Muscle layer of duodenum (tissue), 2 donors: Measurements from ENCODE around the gene TOMM70.

Source experiments
- H3K27ac ChIP-seq: one replicate; pipeline ENCODE4 v1.7.0; 2013; ENCODE audit warnings: mild to moderate bottlenecking, low read length
- H3K27me3 ChIP-seq: one replicate; pipeline ENCODE4 v1.7.0; 2013; ENCODE audit warnings: low read depth, mild to moderate bottlenecking, control low read depth, low read length
- H3K36me3 ChIP-seq, 2 donors: one replicate each; pipeline ENCODE4 v1.7.0; 2013; ENCODE audit warnings: low read length in 2 of 2, control low read depth in 1 of 2, mild to moderate bottlenecking in 1 of 2; ENCODE audit not compliant: insufficient read depth in 2 of 2, control insufficient read depth in 1 of 2
- H3K4me1 ChIP-seq, 2 donors: one replicate each; pipeline ENCODE4 v1.7.0; 2013; ENCODE audit warnings: low read length in 2 of 2, mild to moderate bottlenecking in 2 of 2, control low read depth in 1 of 2, moderate library complexity in 1 of 2; ENCODE audit not compliant: insufficient read depth in 2 of 2, control insufficient read depth in 1 of 2
- H3K4me3 ChIP-seq, 2 donors: one replicate each; pipeline ENCODE4 v1.7.0; 2013; ENCODE audit warnings: low read length in 2 of 2, low read depth in 1 of 2, mild to moderate bottlenecking in 1 of 2
- H3K9me3 ChIP-seq, 2 donors: one replicate each; pipeline ENCODE4 v1.7.0; 2013; ENCODE audit warnings: low read length in 2 of 2, control low read depth in 1 of 2, mild to moderate bottlenecking in 1 of 2; ENCODE audit not compliant: control insufficient read depth in 1 of 2
- donor health status: healthy.

Gene TOMM70

DNA sequence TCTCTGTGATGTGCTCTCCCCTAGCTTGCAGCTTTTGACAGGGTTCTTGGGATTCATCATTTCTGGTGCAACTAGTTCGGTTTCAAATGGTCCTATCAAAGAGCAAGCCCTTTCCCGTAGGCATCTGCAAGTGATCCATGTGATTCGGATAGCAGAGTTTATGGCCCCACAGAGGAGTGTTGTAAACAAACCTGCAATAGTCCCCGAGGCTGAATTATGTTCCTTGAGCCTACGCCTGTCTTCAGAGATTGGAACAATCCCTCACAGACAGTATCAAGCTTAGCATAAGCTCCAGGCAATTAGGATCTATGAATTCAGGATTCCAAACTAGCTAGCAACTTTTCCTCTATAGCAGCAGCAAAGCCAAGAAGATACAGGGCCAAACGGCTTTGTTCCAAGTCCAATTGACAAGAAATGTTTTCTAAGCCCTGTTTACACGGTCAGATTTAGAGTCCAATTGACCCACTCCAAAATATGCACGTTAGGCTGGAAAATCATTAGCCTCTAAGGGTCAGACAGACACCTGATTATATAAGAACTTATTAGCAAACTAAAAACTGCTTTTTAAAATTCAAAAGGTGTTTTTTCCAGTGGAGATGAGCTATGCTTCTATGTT, 25.3 kb upstream of the TOMM70 start:
- Histone ChIP-seq H3K4me1 (no peaks in the 10 kb centered on the region), H3K4me3 (no peak overlapping the region), H3K27ac (no peak overlapping the region), H3K9me3 (no peaks in the 10 kb centered on the region), H3K36me3 (no peaks in the 10 kb centered on the region), H3K27me3 (no peaks in the 10 kb centered on the region)

- Histone ChIP-seq H3K4me3 (no peak overlapping the region), H3K27ac (no peak overlapping the region), H3K9me3 (no peaks in the 10 kb centered on the region), H3K27me3 (no peaks in the 10 kb centered on the region), H3K36me3 (no peaks in the 10 kb centered on the region), H3K4me1 (no peaks in the 10 kb centered on the region)
Observed at GRCh38 chr3:100425316-100425715, 24.4 kb upstream of the TOMM70 start.

DNA sequence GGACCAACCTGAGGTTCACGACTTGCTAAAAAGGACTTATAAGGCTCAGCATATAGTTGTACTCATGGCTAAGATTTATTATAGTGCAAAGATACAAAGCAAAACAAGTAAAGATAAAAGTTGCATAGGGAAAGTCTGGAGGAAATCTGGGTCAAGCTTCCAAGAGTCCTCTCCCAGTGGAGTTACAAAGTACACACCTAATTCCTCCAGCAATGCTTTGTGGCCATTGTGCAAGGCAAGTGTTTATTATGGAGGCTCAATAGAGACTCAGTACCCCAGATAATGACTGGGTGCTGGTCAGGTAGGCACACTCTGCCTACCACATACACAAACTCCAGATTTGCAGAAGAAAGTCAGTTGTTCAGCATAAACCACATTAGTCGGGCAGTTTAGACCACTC, 23.4 kb upstream of the TOMM70 start:
- H3K27ac ChIP-seq: no peak overlapping the region
- no peaks in the 10 kb centered on the region for H3K9me3 ChIP-seq
- no peaks in the 10 kb centered on the region for H3K4me1 ChIP-seq
- H3K36me3 ChIP-seq: no peaks in the 10 kb centered on the region
- no peak overlapping the region for H3K4me3 ChIP-seq
- H3K27me3 ChIP-seq: no peaks in the 10 kb centered on the region

DNA sequence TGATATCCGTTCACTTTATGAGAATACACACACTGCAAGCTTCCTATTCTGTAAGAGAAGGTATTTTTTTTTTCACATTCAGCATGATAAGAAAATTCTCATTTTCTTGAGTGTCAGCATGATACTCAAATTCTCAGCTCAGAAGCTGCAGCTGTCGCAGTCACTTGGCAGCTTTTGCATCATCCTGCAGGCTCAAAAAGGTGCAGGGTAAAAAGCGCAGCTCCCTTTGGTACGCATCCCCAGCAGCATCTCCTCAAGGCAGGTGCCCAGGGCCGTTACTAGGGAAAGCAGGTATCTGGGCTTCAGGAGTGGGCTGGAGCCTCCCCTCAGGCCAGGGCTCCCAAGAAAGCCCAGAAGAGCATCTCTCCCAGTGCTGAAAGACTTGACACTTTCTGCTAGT, 22.7 kb upstream of the TOMM70 start:
- H3K4me1 ChIP-seq: no peaks in the 10 kb centered on the region
- H3K4me3 ChIP-seq: no peak overlapping the region
- no peaks in the 10 kb centered on the region for H3K36me3 ChIP-seq
- H3K27me3 ChIP-seq: no peaks in the 10 kb centered on the region
- no peak overlapping the region for H3K27ac ChIP-seq
- no peaks in the 10 kb centered on the region for H3K9me3 ChIP-seq

GRCh38 chr3:100420885-100421284, 20.0 kb upstream of the TOMM70 start:
- H3K27me3 ChIP-seq: no peaks in the 10 kb centered on the region
- H3K27ac ChIP-seq: no peak overlapping the region
- no peaks in the 10 kb centered on the region for H3K4me1 ChIP-seq
- H3K36me3 ChIP-seq: no peaks in the 10 kb centered on the region
- no peak overlapping the region for H3K4me3 ChIP-seq
- no peaks in the 10 kb centered on the region for H3K9me3 ChIP-seq

DNA sequence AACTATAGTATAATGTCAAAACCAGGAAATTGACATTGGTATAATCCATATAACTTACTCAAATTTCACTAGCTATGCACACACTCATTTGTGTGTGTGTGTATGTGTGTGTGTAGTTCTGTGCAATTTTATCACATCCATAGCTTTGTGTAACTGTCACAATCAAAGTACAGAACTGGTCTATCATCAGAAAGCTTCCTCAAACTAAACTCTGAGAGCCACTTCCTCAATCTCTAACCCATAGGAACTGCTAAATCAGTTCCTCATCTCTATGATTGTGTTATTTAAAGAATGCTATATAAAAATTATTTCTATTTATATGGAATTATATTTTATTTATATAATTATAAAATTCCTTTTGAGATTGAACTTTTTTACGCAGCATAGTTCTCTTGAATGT, 18.5 kb upstream of the TOMM70 start:
- no peak overlapping the region for H3K4me3 ChIP-seq

GRCh38 chr3:100416863-100417262, 16.0 kb upstream of the TOMM70 start:
- Histone ChIP-seq H3K27ac (no peak overlapping the region), H3K27me3 (no peaks in the 10 kb centered on the region), H3K4me3 (no peak overlapping the region), H3K4me1 (no peaks in the 10 kb centered on the region), H3K9me3 (no peaks in the 10 kb centered on the region), H3K36me3 (no peaks in the 10 kb centered on the region)

More for the DNA sequence above, 18.5 kb upstream of the TOMM70 start:
- Histone ChIP-seq H3K27me3 (no peaks in the 10 kb centered on the region), H3K9me3 (no peaks in the 10 kb centered on the region), H3K27ac (no peak overlapping the region), H3K4me1 (no peaks in the 10 kb centered on the region), H3K36me3 (no peaks in the 10 kb centered on the region)

DNA sequence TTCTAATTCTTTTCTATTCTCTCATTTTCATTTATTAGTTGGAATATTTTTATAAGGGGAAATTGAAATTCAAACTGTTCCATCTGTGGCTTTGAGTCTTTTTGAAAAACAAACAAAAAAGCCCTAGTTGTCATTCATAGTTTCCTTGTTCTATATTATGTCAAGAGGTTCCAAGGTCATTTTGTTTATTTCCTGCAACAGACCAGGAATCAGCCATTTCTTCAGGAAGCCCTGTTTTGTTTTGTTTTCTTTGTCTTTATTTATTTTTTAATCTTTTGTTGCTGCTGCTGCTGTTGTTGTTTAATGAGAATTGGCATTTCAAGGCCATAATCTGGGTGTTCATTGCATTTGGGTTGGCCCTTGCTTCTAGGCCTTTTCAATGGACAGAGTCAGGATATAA, 15.3 kb upstream of the TOMM70 start:
- Histone ChIP-seq H3K4me1 (no peaks in the 10 kb centered on the region), H3K27ac (no peak overlapping the region), H3K36me3 (peaks cover 0 to 5% of the 10 kb centered on the region in 2 donors), H3K27me3 (no peaks in the 10 kb centered on the region), H3K9me3 (peaks cover 0 to 3% of the 10 kb centered on the region in 2 donors), H3K4me3 (no peak overlapping the region)

DNA sequence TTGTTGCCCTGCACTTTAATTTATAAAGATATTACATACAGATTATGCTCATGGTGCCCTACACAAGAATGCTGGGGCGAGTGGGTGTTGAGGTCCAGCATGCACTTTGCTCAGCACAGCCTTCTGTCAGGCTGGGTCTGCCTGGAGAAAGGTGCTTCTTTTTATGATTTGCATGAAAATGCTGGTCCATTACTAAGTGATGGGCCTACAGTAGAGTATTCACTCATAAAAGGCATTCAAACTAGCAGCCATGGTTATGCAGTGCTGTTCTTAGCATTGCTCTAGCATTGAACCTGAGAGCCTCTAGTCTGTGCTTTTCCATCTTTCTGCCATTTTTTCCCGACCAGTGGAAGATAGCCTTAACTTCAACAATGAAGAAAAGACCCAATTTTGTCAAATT, 12.7 kb upstream of the TOMM70 start:
- Histone ChIP-seq H3K4me3 (no peak overlapping the region), H3K9me3 (peaks cover 0 to 6% of the 10 kb centered on the region in 2 donors), H3K4me1 (no peaks in the 10 kb centered on the region), H3K36me3 (peaks cover 0 to 12% of the 10 kb centered on the region in 2 donors), H3K27me3 (no peaks in the 10 kb centered on the region), H3K27ac (no peak overlapping the region)

DNA sequence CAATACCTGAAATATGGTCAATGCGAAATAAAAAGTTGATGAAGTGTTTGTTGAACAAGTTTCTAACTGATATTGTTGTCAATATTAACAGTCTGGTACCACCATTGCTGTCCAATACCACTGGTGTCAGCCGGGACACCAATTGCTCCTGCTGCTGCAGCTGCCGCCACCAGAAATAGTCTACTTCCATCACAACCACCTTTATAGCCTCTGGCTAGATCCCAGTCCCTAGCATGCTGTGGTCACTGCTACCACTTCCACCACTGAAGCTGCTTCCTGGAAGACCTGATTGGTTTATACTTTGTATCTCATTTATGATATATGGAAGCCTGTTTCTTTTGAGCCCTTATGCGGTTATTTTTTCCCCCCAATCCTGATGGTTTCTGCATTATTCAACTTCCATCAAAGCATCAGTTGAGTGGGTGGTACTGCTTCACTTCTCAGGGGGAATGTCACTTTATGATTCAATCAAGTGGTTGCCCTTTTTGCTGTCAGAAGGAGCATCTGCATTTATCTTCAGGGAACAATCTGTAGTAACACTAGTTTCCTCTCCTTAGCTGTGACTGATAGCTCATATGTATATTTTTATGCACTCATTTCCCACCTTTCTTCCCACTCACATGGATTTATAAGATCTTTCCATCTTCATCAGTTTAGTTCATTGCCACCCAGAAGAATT, 12.2 kb upstream of the TOMM70 start:
- Histone ChIP-seq H3K27me3 (no peaks in the 10 kb centered on the region), H3K27ac (no peak overlapping the region), H3K4me3 (no peak overlapping the region)

DNA sequence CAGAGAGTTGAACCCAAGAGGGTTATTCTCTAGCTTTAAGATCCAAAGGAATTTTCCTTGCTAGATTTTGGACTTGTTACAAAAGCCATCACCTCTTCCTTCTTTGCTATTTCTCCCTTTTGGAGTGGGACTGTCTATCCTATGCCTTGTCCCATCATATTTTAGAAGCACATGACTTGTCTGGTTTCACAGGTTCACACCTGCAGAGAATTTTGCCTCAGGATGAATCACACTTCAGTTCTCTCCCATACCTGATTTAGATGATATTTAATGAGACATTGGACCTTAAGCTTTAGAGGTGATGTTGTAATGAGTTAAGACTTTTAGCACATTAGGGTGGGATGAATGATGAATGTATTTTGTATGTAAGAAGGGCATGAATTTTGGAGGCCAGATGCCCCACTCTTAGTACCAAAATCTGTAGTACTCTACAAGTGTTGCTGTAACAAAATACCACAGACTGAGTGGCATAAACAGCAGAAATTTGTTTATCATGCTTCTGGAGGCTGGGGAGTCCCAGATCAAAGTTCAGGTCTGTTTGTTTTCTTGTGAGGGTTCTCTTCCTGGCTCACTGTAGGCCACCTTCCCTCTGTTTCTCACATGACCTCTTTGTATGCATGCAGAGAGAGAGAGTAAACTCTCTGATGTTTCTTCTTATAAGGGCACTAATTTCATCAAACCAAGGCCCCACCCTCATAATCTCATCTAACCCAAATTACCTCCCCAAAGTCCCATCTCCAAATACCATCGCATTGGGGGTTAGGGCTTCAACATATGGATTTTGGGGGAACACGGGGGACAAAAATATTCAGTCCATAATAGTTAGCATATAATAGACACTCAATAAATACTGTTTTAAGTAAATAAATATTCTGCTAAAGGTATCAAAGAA, 10.4 kb upstream of the TOMM70 start:
- Histone ChIP-seq H3K27me3 (no peaks in the 10 kb centered on the region), H3K4me3 (no peak overlapping the region), H3K9me3 (peaks cover 5 to 17% of the 10 kb centered on the region in 2 donors), H3K27ac (no peak overlapping the region), H3K36me3 (peaks cover 0 to 18% of the 10 kb centered on the region in 2 donors), H3K4me1 (no peaks in the 10 kb centered on the region)

More for the DNA sequence above, 12.2 kb upstream of the TOMM70 start:
- Histone ChIP-seq H3K9me3 (peaks cover 0 to 8% of the 10 kb centered on the region in 2 donors), H3K4me1 (no peaks in the 10 kb centered on the region), H3K36me3 (peaks cover 0 to 17% of the 10 kb centered on the region in 2 donors)
